ELR (cell line): ENCODE data around the gene MBTD1.
A peak's percentile ranks its signal among the peaks of the same experiment; 100 is the strongest.
"Not testable (repeated sequence)": the region's sequence is repeated elsewhere in the genome, so short reads cannot be mapped to it uniquely, and the experiment has no call there.

Source experiments
- DNase-seq: peaks from one replicate; pipeline ENCODE4 v3.0.0-alpha.2; 2015; ENCODE audit warnings: low read depth

The MBTD1 gene

DNA sequence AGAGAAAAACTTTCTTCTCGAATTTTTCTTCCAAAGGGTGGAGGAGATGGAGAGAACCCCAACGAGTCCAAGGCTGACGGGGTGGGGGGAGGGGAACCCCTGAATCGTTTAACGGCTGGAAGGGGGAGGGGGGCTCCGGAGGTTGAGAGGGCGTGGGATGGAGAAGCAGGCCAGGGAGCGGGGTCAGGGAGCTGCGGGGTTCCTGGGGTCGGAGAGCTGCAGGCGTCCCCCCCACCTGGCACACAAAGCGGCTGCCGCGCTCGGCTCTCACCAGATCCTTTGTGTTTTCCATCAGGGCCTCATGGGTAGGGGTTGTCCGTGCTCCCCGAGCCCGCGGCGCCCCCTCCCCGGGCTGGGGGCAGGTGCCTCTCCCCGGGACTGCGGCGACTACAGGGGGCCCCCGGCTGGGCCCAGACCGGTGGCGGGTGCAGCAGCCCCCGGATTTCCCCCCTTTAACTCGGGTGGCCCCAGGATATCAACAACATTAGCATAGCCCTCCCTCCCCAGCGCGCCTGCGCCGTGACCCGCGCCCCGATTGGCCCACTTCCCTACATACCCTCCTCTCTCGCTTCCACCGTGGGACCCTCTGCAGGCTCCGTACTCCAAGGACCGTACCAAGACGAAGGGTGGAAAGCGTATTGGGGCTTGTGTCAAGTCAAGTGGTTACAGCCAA is at the start of gene MBTD1:
MBTD1 (minus strand) TSS at position 486 of the 673 bp plus-strand sequence. CDS start 34,888 bp downstream, outside the sequence.
- DNase-seq = peak; percentile 98

DNA sequence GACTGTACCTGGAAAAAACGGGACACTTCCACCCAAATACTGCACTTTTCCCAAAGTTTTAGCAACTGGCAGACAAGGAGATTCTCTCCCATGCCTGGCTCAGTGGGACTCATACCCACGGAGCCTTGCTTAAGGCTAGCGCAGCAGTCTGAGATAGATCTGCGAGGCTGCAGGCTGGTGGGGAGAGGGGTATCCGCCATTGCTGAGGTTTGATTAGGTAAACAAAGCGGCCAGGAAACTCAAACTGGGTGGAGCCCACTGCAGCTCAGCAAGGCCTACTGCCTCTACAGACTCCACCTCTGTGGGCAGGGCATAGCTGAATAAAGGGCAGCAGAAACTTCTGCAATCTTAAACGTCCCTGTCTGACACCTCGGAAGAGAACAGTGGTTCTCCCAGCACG is 45.3 kb upstream of the MBTD1 start:
- DNase-seq = no peak

DNA sequence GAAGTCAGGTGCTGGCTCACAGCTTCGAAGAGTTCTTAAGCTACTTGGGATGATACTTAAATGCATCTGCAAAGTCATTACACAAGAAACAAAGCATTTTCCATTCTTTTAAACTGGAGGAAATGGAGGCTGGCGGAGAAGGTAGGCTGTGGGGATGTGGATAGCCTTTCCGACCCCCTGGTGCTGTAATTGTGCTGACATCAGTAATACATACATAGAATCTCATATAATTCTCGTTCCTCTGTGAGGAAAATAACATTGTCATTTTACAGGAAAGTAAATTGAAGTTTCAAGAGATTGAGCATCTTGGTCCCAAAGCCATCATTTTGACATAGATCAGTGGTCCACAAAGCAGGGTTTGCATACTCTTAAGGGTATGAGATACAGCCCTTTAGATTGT is 40.0 kb upstream of the MBTD1 start:
- no peak for DNase-seq

GRCh38 chr17:51298508-51299371 is 38.9 kb upstream of the MBTD1 start:
- DNase-seq = peak; percentile 67

DNA sequence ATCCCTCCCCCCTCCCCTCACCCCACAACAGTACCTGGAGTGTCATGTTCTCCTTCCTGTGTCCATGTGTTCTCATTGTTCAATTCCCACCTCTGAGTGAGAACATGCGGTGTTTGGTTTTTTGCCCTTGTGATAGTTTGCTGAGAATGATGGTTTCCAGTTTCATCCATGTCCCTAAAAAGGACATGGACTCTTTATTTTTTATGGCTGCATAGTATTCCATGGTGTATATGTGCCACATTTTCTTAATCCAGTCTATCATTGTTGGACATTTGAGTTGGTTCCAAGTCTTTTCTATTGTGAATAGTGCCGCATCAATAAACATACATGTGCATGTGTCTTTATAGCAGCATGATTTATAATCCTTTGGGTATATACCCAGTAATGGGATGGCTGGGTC is 34.5 kb upstream of the MBTD1 start:
- not testable (repeated sequence) for DNase-seq

DNA sequence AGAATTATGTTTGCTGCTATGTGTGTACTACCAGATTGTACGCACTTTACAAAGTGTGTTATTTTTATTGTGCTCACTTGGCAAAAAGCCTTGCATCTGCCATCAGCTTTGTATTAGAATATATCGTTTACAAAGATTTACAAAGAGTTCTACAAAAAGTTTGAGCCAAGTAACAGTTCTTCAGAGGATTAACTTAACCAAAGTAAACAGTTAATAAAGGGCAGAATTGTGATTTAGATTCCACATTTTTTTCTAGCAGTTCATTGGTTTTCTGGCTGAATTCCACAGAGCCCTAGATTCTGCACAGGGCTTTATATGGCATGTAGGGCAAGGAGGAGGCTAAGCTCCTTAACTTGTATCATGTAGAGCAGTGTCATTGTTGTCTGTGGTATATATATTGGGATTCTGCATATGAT is 29.9 kb upstream of the MBTD1 start:
- no peak for DNase-seq

GRCh38 chr17:51287412-51287811 is 27.6 kb upstream of the MBTD1 start:
- DNase-seq = no peak

- no peak for DNase-seq
These were observed 19.3 kb upstream of the MBTD1 start for GRCh38 chr17:51279183-51279582.

DNA sequence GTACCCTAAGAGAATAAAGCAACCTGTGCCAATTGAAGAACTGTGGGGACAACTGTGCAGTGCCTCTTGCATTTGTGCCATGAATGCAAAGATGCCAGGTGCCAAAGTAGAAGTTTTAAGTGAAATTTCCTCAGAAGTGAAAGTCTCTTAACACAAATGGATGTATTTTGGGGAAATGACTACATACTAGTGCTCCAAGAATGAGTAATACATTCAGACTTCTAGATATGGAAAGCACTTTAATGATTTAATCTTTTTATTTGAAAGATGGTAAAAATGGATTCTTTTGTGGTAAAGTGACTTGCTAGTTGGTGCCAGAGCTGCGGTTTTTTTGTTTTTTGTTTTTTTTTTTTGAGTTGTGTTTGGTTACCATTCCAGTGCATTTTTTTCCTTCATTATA is 15.5 kb upstream of the MBTD1 start:
- DNase-seq = peak; percentile 75

- DNase-seq = no peak
These were observed 13.0 kb upstream of the MBTD1 start for GRCh38 chr17:51272812-51273211.

DNA sequence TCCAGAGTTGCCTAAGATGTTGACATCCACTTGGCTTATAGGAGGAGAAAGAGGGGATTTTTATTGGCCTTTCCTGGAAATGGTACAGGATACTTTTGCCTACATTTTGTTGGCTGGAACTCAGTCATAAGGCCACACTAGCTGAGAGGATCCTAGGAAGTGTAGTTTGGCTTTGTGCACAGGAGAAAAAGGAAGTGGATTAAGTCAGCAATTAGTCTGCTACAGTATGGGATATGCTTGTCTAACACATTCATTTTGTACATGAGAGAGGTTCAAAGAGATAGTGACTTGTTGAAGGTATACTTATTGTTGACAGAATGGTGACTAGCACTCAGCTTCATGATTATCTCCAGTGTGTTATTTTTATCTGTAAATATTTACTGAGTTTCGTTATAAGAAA is 10.8 kb upstream of the MBTD1 start:
- DNase-seq = no peak

GRCh38 chr17:51269991-51270390 is 10.1 kb upstream of the MBTD1 start:
- DNase-seq = no peak

DNA sequence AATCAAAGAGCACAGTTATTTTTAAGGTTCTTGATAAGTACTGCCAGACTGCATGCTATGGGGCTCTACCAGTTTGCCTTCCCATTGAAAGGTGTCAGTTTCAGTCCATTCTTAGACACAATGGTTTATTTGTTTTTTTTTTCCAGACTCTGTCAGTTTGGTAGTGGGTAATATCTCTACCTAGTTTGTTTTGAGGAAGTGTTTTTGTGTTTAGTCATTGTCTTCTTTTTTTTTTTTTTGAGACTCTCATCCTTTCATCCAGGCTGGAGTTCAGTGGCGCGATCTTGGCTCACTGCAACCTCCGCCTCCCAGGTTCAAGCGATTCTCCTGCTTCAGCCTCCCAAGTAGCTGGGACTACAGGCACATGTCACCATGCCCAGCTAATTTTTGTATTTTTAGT is 4.6 kb upstream of the MBTD1 start:
- peak; percentile 35 for DNase-seq

- DNase-seq = peak; percentile 59
These were observed 3.2 kb upstream of the MBTD1 start for GRCh38 chr17:51263006-51263405.

- peak; percentile 7 for DNase-seq
These were observed 1.4 kb upstream of the MBTD1 start for GRCh38 chr17:51261024-51261963.

- peak; percentile 99 for DNase-seq
These were observed 581 bp upstream of the MBTD1 start, which contains the start of gene UTP18 for GRCh38 chr17:51260237-51261023. UTP18 (plus strand) TSS chr17:51260546; CDS start chr17:51260585, 39 bp downstream.

DNA sequence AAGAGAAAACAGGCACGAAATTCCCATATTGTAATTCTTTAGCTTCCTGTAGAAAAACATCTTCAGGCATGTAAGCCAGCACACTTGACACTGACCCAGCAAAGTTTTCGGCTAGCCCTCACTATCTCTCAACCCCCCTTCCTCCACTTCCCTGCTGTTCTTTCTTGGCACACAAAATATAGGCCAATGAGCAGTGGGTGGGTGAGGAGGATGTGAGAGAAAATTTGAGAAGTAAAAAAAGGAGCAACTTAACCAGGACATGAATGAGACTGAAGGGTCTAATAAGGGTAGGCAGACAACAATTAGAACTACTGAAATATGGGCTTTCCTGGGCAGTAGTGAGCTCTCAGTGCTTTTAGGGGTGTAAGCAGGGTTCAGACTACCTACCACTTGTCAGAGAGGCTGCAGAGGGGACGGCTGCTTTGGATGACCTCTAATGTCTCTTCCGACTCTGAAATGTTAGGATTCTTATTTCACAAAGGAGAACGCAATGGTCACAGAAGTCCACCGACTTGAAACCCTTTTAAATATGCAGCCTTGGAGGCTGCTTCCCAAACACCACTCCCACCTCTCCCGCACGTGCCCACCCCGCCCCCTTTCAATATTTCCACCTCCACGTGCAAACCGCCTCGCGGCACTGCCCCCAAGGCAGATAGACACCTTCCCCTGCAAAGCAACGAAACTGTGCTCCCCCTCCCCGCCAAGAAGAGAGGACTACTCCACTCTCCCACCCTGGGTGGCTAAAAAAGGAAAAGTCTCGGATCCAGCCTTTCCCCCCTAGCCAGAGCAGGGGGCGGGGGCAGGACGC is 889 bp downstream of the MBTD1 start:
- DNase-seq = peak; percentile 59

DNA sequence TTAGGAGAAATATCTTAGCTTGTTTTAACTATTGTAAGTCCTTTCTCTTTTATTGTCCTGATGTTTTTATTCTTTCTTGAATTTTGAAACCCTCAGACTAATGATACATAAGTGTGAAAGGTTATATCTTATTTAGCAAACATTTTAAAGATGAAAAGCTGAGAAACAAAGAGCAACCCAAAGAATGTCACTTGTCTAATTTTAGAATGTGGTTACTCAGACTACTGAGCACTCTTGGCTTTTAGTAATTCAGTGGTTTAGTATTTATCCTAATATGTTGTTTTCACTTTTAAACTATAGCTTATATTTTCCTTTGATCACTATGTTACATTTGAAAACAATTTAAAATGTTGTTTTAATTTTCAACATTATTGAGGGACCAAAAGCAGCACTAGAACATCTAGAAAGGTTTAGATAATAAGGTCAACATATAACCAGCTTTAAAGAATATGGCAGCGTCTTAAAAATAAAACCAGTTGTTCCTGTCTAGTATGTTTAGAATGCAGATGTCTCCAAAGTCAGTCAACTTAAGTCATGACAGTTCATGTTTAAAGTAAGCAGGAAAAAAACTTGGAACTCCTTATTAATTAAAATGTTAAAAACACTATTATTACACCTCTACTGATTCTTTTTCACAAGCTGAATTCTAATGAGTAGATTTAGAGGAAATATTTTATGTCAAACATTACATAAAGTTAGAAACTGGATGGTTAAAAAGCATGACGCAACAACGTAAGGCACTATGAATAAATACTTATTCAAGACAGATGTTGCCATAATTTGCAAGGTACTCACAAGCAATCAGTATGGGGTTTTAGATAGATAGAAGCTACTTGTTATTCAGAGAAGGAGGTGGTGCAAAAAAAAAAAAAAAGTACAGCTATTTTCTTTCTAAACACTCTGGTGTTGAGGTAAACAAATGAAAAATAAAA is 2.4 kb downstream of the MBTD1 start:
- no peak for DNase-seq

- DNase-seq = no peak
These were observed 3.7 kb downstream of the MBTD1 start for GRCh38 chr17:51256101-51256500.
